Measurements from ENCODE around the gene STK39.
A peak's percentile ranks its signal among the peaks of the same experiment; 100 is the strongest.

Gene STK39

DNA sequence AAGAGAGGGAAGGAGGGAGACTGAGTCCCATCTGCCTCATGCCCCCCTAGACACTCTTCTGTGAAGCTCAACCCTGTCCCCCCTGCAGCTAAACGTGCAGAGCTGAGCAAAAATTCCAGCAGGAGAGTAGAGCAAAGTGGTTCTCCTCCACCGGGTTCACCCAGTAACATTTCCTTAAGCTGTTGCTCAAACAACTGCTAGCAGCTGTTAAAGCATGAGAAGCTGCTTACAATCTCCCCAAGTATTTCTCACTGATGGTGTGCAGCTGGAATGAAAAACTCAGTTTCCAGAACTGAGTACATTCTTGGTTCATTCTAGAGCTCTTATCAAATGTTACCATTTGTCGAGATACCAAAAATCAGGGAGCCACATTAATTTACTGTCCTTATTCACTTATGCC lies 92.3 kb downstream of the STK39 start:
- no peak for DNase-seq (ENCODE audit: low read depth)
- H3K4me3 ChIP-seq (replicated peaks; ENCODE audit: low read depth, low read length): no peak overlapping the region
- TF ChIP-seq, protein P1, sequence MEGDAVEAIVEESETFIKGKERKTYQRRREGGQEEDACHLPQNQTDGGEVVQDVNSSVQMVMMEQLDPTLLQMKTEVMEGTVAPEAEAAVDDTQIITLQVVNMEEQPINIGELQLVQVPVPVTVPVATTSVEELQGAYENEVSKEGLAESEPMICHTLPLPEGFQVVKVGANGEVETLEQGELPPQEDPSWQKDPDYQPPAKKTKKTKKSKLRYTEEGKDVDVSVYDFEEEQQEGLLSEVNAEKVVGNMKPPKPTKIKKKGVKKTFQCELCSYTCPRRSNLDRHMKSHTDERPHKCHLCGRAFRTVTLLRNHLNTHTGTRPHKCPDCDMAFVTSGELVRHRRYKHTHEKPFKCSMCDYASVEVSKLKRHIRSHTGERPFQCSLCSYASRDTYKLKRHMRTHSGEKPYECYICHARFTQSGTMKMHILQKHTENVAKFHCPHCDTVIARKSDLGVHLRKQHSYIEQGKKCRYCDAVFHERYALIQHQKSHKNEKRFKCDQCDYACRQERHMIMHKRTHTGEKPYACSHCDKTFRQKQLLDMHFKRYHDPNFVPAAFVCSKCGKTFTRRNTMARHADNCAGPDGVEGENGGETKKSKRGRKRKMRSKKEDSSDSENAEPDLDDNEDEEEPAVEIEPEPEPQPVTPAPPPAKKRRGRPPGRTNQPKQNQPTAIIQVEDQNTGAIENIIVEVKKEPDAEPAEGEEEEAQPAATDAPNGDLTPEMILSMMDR (IDR thresholded peaks at IDR 0.05; ENCODE audit: low read length, missing control alignments): no peak

DNA sequence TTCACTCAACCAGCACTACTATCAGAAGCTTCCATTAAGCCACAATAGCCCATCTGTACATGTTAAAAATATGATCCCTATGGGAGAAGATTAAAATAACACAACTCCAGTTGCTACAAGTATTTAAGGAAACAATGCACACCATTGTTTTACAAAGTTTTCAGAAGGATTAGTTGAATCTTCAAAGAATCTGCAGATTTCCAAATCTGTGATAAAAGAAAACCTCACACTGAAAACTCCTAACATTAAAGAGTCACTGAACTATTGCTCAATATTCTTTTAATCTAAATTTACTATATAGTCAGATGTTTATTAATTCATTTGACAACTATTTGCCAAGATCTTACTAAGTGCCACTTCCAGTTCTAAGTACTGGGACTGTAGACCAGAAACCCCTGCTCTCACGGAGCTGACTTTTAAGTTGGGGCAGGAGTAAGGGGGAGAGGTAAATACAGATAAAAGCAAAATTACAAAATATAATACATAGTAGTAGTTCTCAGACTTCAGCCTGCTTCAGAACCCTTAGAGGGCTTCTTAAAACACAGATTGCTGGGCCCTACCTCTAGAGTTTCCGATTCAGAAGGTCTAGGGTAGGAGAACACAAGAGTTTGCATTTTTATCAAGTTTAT lies 94.4 kb downstream of the STK39 start:
- TF ChIP-seq, protein P1 (IDR thresholded peaks at IDR 0.05; ENCODE audit: low read length, missing control alignments): no peak
- H3K4me3 ChIP-seq (replicated peaks; ENCODE audit: low read depth, low read length): no peak overlapping the region
- no peak for DNase-seq (ENCODE audit: low read depth)

GRCh38 chr2:168149986-168150385 lies 97.4 kb downstream of the STK39 start:
- TF ChIP-seq, protein P1 (IDR thresholded peaks at IDR 0.05; ENCODE audit: low read length, missing control alignments): no peak
- H3K4me3 ChIP-seq (replicated peaks; ENCODE audit: low read depth, low read length): no peak overlapping the region
- no peak for DNase-seq (ENCODE audit: low read depth)

GRCh38 chr2:168149150-168149974 lies 98.0 kb downstream of the STK39 start:
- DNase-seq (ENCODE audit: low read depth): peak; percentile 47
- TF ChIP-seq, protein P1 (IDR thresholded peaks at IDR 0.05; ENCODE audit: low read length, missing control alignments): no peak
- no peak overlapping the region for H3K4me3 ChIP-seq (replicated peaks; ENCODE audit: low read depth, low read length)

- no peak overlapping the region for H3K4me3 ChIP-seq (replicated peaks; ENCODE audit: low read depth, low read length)
- DNase-seq (ENCODE audit: low read depth): no peak
- TF ChIP-seq, protein P1 (IDR thresholded peaks at IDR 0.05; ENCODE audit: low read length, missing control alignments): no peak
Observed at GRCh38 chr2:168147830-168148794, 99.3 kb downstream of the STK39 start.

DNA sequence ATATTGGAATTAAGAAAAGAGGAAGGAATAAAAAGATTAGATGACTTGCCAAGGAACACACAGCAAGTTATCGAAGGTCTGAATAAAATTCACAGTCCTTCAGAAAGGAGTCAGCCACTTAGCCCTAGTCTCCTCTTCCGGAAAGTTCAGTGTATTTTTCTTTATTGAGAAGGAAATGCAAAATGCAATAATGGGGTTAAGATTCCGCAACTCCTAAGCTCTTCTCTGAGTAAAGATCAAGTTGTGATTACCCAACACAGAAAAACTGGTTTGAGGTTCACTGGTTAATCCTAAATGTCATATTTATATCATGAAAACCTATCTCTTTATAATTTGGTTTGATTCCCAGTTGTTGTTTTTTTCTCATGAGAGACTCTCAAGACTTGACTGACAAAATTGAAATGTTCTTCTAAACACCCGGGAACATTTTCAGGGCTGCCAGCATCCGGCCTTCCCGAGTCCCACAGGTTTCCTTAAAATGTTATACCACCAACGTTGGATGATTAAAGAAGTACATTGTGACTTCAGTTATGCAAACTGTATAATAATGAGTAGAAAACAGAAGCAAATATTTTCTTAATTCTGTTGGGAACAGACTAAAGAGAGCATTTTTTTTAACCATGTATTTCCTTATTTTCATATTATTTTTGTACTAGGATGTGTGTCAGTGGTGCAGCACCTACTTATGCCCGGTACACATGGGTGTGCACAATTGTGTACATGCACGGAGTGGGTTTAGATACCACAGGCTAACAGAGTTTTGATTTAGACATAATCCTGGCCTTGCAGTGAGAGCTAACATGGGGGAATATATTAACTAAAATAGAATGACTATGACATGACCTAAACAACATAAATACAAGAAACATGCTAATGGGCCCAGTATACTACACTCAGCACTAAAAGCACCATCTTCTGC lies 100.2 kb downstream of the STK39 start:
- TF ChIP-seq, protein P1 (IDR thresholded peaks at IDR 0.05; ENCODE audit: low read length, missing control alignments): no peak
- no peak overlapping the region for H3K4me3 ChIP-seq (replicated peaks; ENCODE audit: low read depth, low read length)
- DNase-seq (ENCODE audit: low read depth): no peak
